ENCODE results near the gene SECTM1. TPM values are rescaled to one million over a fixed set of nuclear protein-coding genes. Genes with fewer than 3 reads are reported as not detected.

Gene SECTM1
- total RNA-seq, 1 experiment from 2014 or later: 25.9 TPM

GRCh38 chr17:82273327-82274133 lies 60.0 kb downstream of the SECTM1 start, which contains the start of gene CSNK1D:
Gene CSNK1D (minus strand): TSS chr17:82273700. CDS start chr17:82273381, 319 bp downstream.
- Histone ChIP-seq H3K27me3 (no peaks in the 10 kb centered on the region), H3K9me3 (no peaks in the 10 kb centered on the region), H3K36me3 (peaks cover 37% of the 10 kb centered on the region), H3K4me3 (peak within 1 kb of the TSS; percentile 84)
- peak; percentile 89 for DNase-seq

GRCh38 chr17:82272495-82273326 lies 60.9 kb downstream of the SECTM1 start:
- H3K27me3 ChIP-seq: no peaks in the 10 kb centered on the region
- H3K9me3 ChIP-seq: no peaks in the 10 kb centered on the region
- peak; percentile 33 for DNase-seq
- peak overlapping the region; percentile 84 for H3K4me3 ChIP-seq
- H3K36me3 ChIP-seq: peaks cover 42% of the 10 kb centered on the region

- DNase-seq: no peak
- H3K27me3 ChIP-seq: no peaks in the 10 kb centered on the region
- no peaks in the 10 kb centered on the region for H3K9me3 ChIP-seq
- H3K4me3 ChIP-seq: no peak overlapping the region; the same call in 1 of the 2 replicates
- H3K36me3 ChIP-seq: peaks cover 51% of the 10 kb centered on the region
Measured at GRCh38 chr17:82271401-82271800, 62.2 kb downstream of the SECTM1 start.

Other genes starting within 250 kb of the SECTM1 start
- 112 and 125 TPM in 2 replicates for gene FASN, start 235.5 kb downstream of the SECTM1 start, total RNA-seq (2014; rRNA removed; shearing (Covaris generic); ENCODE audit: low replicate concordance)
- gene CCDC57, start 120.9 kb downstream of the SECTM1 start, total RNA-seq (2014; rRNA removed; shearing (Covaris generic); ENCODE audit: low replicate concordance): 6.9 and 8.2 TPM in 2 replicates
- gene SLC16A3, start 104.7 kb downstream of the SECTM1 start, total RNA-seq (2014; rRNA removed; shearing (Covaris generic); ENCODE audit: low replicate concordance): 529 and 652 TPM in 2 replicates
- gene CSNK1D, start 60.1 kb downstream of the SECTM1 start, total RNA-seq (2014; rRNA removed; shearing (Covaris generic); ENCODE audit: low replicate concordance): 60.2 and 104 TPM in 2 replicates
- gene CD7, start 16.2 kb downstream of the SECTM1 start, total RNA-seq (2014; rRNA removed; shearing (Covaris generic); ENCODE audit: low replicate concordance): not detected in 2 replicates
- 2.3 TPM in 1 of 2 replicates, not detected in the other for gene TEX19, start 25.5 kb upstream of the SECTM1 start, total RNA-seq (2014; rRNA removed; shearing (Covaris generic); ENCODE audit: low replicate concordance)
- gene UTS2R, start 38.0 kb upstream of the SECTM1 start, total RNA-seq (2014; rRNA removed; shearing (Covaris generic); ENCODE audit: low replicate concordance): not detected in 2 replicates
- gene HEXD, start 84.6 kb upstream of the SECTM1 start, total RNA-seq (2014; rRNA removed; shearing (Covaris generic); ENCODE audit: low replicate concordance): 12.1 and 15.3 TPM in 2 replicates
- gene OGFOD3, start 84.8 kb upstream of the SECTM1 start, total RNA-seq (2014; rRNA removed; shearing (Covaris generic); ENCODE audit: low replicate concordance): 21.2 and 33.7 TPM in 2 replicates
- 71.0 and 84.5 TPM in 2 replicates for gene CYBC1, start 117.0 kb upstream of the SECTM1 start, total RNA-seq (2014; rRNA removed; shearing (Covaris generic); ENCODE audit: low replicate concordance)
- gene NARF, start 125.0 kb upstream of the SECTM1 start, total RNA-seq (2014; rRNA removed; shearing (Covaris generic); ENCODE audit: low replicate concordance): 15.8 and 33.7 TPM in 2 replicates
- gene FOXK2, start 186.0 kb upstream of the SECTM1 start, total RNA-seq (2014; rRNA removed; shearing (Covaris generic); ENCODE audit: low replicate concordance): 42.6 and 48.5 TPM in 2 replicates